Muscle layer of duodenum (tissue), 2 donors: ENCODE data around the gene CALCOCO2.
"Not testable (repeated sequence)": the region's sequence is repeated elsewhere in the genome, so short reads cannot be mapped to it uniquely, and the experiment has no call there.

Experiments
- H3K27ac ChIP-seq: one replicate; pipeline ENCODE4 v1.7.0; 2013; ENCODE audit warnings: mild to moderate bottlenecking, low read length
- H3K27me3 ChIP-seq: one replicate; pipeline ENCODE4 v1.7.0; 2013; ENCODE audit warnings: low read depth, mild to moderate bottlenecking, control low read depth, low read length
- H3K36me3 ChIP-seq, 2 donors: one replicate each; pipeline ENCODE4 v1.7.0; 2013; ENCODE audit warnings: low read length in 2 of 2, control low read depth in 1 of 2, mild to moderate bottlenecking in 1 of 2; ENCODE audit not compliant: insufficient read depth in 2 of 2, control insufficient read depth in 1 of 2
- H3K4me1 ChIP-seq, 2 donors: one replicate each; pipeline ENCODE4 v1.7.0; 2013; ENCODE audit warnings: low read length in 2 of 2, mild to moderate bottlenecking in 2 of 2, control low read depth in 1 of 2, moderate library complexity in 1 of 2; ENCODE audit not compliant: insufficient read depth in 2 of 2, control insufficient read depth in 1 of 2
- H3K4me3 ChIP-seq, 2 donors: one replicate each; pipeline ENCODE4 v1.7.0; 2013; ENCODE audit warnings: low read length in 2 of 2, low read depth in 1 of 2, mild to moderate bottlenecking in 1 of 2
- H3K9me3 ChIP-seq, 2 donors: one replicate each; pipeline ENCODE4 v1.7.0; 2013; ENCODE audit warnings: low read length in 2 of 2, control low read depth in 1 of 2, mild to moderate bottlenecking in 1 of 2; ENCODE audit not compliant: control insufficient read depth in 1 of 2
- donor health status: healthy.

CALCOCO2 gene

GRCh38 chr17:48830840-48831548 lies at the start of gene CALCOCO2:
TSS of gene CALCOCO2 (plus strand) at chr17:48831035. CDS start at chr17:48841708, 10,673 bp downstream.
- no peaks in the 10 kb centered on the region for H3K36me3 ChIP-seq

GRCh38 chr17:48787828-48788227 lies 43.0 kb upstream of the CALCOCO2 start:
- H3K9me3 ChIP-seq = no peaks in the 10 kb centered on the region
- no peak overlapping the region for H3K27ac ChIP-seq
- H3K27me3 ChIP-seq = no peaks in the 10 kb centered on the region
- no peaks in the 10 kb centered on the region for H3K36me3 ChIP-seq
- no peak overlapping the region for H3K4me3 ChIP-seq
- no peaks in the 10 kb centered on the region for H3K4me1 ChIP-seq

More at GRCh38 chr17:48830840-48831548, at the start of gene CALCOCO2:
- Histone ChIP-seq H3K27ac (peak within 1 kb of the TSS; percentile 97), H3K27me3 (no peaks in the 10 kb centered on the region), H3K4me1 (peaks cover 11 to 21% of the 10 kb centered on the region in 2 donors), H3K4me3 (peak within 1 kb of the TSS; percentile 92 to 99), H3K9me3 (no peaks in the 10 kb centered on the region)

GRCh38 chr17:48790607-48791127 lies 40.2 kb upstream of the CALCOCO2 start:
- Histone ChIP-seq H3K27me3 (no peaks in the 10 kb centered on the region), H3K27ac (no peak overlapping the region), H3K9me3 (no peaks in the 10 kb centered on the region), H3K4me1 (no peaks in the 10 kb centered on the region), H3K36me3 (no peaks in the 10 kb centered on the region), H3K4me3 (no peak overlapping the region)

GRCh38 chr17:48791128-48792032 lies 39.5 kb upstream of the CALCOCO2 start:
- peaks cover 0 to 4% of the 10 kb centered on the region in 2 donors for H3K4me1 ChIP-seq
- no peak overlapping the region for H3K27ac ChIP-seq
- no peaks in the 10 kb centered on the region for H3K36me3 ChIP-seq
- no peaks in the 10 kb centered on the region for H3K27me3 ChIP-seq
- H3K9me3 ChIP-seq = no peaks in the 10 kb centered on the region
- H3K4me3 ChIP-seq = no peak overlapping the region

- Histone ChIP-seq H3K4me1 (peaks cover 0 to 4% of the 10 kb centered on the region in 2 donors), H3K27me3 (no peaks in the 10 kb centered on the region), H3K27ac (no peak overlapping the region)
Observed at GRCh38 chr17:48792033-48792798, 38.6 kb upstream of the CALCOCO2 start.

GRCh38 chr17:48795444-48796162 lies 35.2 kb upstream of the CALCOCO2 start:
- Histone ChIP-seq H3K9me3 (no peaks in the 10 kb centered on the region), H3K4me1 (peaks cover 7 to 10% of the 10 kb centered on the region in 2 donors), H3K36me3 (no peaks in the 10 kb centered on the region), H3K4me3 (no peak overlapping the region), H3K27ac (peak overlapping the region; percentile 14), H3K27me3 (no peaks in the 10 kb centered on the region)

More at GRCh38 chr17:48792033-48792798, 38.6 kb upstream of the CALCOCO2 start:
- H3K9me3 ChIP-seq = no peaks in the 10 kb centered on the region
- no peak overlapping the region for H3K4me3 ChIP-seq
- H3K36me3 ChIP-seq = no peaks in the 10 kb centered on the region

GRCh38 chr17:48796163-48796522 lies 34.7 kb upstream of the CALCOCO2 start:
- not testable (repeated sequence) for H3K27me3 ChIP-seq, H3K4me3 ChIP-seq, H3K9me3 ChIP-seq, H3K27ac ChIP-seq, H3K36me3 ChIP-seq
- peaks cover 11 to 14% of the 10 kb centered on the region in 2 donors for H3K4me1 ChIP-seq

GRCh38 chr17:48799069-48799723 lies 31.6 kb upstream of the CALCOCO2 start:
- Histone ChIP-seq H3K27me3 (no peaks in the 10 kb centered on the region), H3K4me3 (no peak overlapping the region), H3K4me1 (peaks cover 11 to 14% of the 10 kb centered on the region in 2 donors), H3K36me3 (no peaks in the 10 kb centered on the region), H3K27ac (peak overlapping the region; percentile 40), H3K9me3 (no peaks in the 10 kb centered on the region)

GRCh38 chr17:48800626-48801217 lies 30.1 kb upstream of the CALCOCO2 start:
- Histone ChIP-seq H3K27ac (peak overlapping the region; percentile 33), H3K4me1 (peaks cover 16 to 20% of the 10 kb centered on the region in 2 donors), H3K27me3 (no peaks in the 10 kb centered on the region), H3K9me3 (no peaks in the 10 kb centered on the region), H3K4me3 (no peak overlapping the region), H3K36me3 (no peaks in the 10 kb centered on the region)

- Histone ChIP-seq H3K36me3 (no peaks in the 10 kb centered on the region), H3K4me3 (peak overlapping the region in 1 of 2 donors; percentile 11), H3K27ac (no peak overlapping the region), H3K4me1 (peaks cover 11 to 15% of the 10 kb centered on the region in 2 donors), H3K27me3 (no peaks in the 10 kb centered on the region), H3K9me3 (no peaks in the 10 kb centered on the region)
Observed at GRCh38 chr17:48804936-48805411, 25.9 kb upstream of the CALCOCO2 start.
